GM19455 (cell line): ENCODE data around the gene LIM2.

ENCODE experiments used
- ATAC-seq: cut with Tn5 transposase; IDR thresholded peaks from one replicate; pipeline ENCODE4 v1.9.1; 2021; ENCODE audit not compliant: unreplicated experiment

LIM2 gene

DNA sequence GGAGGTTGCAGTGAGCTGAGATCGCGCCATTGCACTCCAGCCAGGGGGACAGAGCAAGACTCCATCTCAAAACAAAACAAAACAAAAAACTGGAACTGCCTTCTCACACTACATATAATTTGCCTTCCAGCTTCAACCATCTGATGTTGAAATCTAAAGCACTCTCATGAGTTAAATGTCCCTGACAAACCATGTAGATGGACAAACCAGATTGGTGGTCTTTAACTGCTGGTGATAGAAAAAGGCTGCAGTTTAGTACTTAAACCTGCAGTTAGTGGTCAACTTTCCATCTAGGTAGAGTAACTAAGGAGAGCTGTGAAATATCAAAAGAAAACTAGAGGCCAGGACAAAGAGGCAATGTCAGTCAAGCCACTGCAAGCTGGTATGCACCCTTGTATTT is 8.4 kb upstream of the LIM2 start:
- no peak for ATAC-seq

DNA sequence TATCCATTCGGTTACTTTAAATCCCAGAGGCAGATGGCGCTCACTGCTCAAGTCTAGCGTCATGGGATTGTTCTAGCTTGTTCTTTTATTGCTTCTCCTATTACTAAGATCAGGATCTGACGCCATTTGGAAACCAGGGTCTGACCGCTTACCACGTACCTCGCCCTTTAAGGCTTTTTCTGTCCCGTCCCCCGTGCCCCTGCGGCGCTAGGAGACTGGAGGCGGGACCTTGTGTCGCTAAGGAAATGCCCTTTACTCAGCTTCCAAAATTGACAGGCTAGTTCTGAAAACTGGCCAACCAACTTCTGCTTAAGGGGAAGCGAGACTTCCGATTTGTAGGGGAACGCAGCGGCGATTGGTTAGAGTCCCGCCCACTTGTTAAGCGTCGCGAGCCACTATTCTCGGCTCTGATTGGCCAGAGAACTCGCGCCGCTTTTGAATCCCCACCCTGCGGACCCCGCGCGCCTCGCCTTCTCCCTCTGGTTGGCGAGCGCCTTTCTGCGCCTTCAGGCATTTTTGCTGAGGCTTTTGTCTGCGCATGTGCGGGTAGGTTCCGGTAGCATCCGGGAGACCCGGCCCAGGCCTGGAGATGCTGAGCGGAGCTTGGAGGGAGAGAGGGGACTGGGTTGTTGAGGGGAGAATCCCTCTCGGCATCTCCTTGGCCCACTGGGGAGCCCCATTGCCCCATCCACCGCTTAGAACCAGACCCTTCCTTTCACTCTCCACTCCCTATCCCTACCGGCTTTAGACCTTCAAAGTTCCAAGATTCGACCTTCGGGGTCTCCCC is 6.5 kb upstream of the LIM2 start:
- ATAC-seq, result peak; percentile 78

DNA sequence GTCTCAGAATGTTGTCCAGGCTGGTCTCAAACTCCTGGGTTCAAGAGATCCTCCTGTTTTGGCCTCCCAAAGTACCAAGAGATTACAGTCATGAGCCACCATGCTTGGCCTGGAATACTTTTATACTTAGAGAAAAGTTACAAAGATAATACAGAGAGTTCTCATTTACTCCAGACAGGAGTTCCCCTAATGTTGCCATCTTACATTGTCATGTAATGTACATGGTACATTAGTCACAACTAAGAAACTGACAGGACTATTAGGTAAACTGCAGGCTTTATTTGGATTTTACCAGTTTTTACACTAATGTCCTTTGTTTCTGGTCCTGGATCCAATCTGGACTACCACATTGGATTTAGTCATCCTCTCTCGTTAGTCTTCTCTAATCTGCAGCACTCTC is 4.9 kb upstream of the LIM2 start:
- no peak for ATAC-seq

DNA sequence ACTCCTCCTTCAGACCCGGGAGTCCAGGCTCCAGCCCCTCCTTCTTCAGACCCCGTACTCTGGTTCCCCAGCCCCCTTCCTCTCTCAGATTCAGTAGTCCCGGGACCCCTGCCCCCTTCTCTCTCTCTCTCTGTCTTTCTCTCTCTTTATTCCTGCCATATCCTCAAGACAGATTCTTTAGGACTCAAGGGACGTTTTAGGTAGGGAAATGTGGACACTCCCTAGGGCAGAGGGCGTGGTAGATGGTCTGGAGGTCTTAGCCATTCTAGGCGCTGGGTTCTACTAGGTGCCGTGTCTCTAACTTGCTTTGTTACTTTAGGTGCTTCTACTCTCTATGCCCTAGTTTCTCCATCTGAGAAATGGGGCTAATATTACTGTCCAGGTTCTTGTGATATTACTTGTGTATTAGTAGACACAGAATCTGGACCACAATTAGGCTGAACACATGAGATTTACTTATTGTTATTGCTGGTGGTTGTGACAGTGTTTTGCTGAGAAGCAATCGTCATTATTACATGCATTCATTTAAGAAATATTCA is 3.4 kb upstream of the LIM2 start:
- no peak for ATAC-seq

DNA sequence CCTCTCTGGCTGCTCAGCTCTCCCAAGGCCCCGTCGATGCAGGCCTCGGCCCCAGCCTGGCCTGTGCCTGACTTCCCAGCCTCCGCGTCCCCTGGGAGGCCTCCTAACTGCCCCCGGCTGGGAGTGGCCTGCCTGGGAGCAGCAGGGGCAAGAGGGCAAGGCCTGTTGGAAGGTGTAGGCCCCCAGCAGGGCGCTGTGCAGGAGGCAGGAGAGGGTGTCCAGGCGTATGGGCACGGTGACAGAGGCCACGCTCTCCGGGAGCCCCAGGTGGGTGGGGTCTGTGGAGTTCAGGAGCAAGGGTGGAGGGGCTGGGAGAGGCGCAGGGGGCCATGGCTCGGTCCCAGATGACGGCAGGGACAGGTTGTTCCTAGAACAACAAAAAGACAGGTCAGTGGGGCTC is 1.4 kb upstream of the LIM2 start:
- ATAC-seq, result no peak

DNA sequence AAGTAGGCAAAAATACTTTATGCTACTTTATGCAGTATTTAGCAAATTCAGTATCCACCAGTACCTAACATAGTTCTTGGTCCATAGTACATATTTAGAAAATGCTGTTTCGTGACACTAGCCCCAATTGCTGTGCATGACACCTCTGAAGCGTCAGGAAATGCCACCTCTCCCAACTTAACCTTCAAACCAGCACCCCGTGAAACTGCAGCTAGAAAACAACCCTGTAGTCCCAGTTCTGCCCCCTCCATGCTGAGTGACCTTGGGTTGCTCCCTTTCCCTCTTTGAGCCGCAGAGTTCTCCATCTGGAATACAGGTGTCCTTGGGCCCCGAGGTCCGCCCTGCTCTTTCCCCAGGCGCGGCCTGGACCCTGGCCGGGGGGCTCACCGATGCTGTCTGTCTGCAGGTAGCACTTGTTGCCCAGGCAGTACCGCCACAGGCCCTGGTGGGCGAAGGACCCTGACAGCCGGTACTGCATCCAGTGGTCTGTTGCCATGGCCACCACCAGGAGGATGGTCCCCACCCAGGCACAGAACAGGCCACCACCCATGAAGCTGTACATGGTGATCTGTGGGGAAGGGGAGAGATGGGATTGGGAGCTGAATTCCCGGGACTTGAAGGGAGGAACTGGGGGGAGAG is 773 bp downstream of the LIM2 start:
- no peak for ATAC-seq

DNA sequence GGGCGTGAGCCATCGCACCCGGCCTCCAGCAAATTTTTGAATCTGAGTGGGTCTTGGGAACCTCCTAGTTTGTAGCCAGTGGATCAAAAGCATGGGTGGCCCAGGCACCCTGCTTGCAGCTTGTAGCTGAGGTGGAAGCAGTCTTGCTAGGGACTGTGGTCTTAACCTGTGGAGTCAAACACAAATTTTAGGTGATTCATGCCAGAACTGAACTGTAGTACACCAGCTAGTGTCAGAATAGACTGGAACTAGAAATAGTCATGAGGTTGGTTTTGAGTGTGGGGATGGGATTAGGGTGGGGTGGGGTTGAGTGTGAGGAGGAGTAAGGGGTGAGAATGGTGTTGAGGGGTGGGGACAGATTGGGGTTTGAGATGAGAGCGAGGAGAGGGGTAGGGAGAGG is 5.8 kb downstream of the LIM2 start:
- ATAC-seq, result no peak

DNA sequence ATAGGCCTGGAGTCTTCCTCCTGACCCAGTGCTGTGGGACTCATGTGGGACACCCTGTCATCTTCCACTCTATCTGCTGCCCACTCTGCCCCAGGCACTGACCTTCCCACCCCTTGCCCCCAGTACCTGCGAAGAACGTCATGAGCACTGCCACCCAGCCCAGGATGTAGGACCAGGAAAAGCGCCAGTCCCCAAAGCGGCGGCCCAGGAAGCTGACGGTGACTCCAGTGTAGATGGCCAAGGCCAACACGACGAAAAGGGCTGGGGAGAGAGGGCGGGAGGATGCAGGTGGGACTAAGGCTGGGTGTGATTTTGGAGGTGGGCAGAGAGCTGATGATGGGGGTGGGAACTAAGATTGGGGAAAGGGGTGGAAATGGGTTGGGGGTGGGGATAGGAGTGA is 7.4 kb downstream of the LIM2 start:
- ATAC-seq, result no peak

DNA sequence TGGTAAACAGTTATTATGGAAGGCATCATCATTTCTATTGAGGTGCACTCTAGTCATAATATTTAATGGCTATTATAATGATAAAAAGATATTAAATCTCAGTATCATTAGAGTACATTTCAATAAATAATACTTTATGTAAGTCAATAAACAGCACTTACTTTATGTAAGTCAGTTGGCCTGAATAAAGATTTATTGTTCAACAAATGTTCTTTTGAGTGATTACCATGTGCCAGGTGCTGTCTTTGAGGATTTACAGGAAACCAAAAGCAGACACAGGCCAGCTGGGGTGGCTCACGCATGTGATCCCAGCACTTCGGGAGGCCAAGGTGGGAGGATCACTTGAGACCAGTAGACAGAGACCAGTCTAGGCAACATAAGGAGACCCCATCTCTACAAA is 10.4 kb downstream of the LIM2 start:
- no peak for ATAC-seq

DNA sequence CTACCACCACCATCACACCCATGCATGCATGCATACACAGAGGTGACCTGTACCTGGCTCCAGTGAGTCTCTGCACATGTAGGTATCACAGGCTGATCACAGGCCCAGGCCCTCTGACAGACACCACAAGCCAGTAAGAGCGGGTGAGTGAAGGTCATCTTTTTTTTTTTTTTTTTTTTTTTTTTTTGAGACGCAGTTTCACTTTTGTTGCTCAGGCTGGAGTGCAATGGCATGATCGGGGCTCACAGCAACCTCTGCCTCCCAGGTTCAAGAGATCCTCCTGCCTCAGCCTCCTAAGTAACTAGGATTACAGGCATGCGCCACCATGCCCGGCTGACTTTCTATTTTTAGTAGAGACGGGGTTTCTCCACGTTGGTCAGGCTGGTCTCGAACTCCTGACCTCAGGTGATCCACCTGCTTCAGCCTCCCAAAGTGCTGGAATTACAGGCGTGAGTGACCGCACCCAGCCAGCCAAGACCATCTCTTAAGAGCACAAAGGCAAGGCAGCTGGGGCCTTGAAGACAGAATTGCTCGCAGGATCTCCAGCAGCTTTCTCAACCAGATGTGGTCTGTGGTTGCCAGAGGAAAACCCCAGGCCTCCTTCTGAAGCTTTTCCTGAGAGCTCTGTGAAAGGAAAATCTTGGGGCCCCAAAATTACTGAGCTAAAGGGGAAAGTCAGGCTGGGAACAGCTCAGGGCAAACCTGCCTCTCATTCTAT is 12.1 kb downstream of the LIM2 start:
- ATAC-seq, result no peak

DNA sequence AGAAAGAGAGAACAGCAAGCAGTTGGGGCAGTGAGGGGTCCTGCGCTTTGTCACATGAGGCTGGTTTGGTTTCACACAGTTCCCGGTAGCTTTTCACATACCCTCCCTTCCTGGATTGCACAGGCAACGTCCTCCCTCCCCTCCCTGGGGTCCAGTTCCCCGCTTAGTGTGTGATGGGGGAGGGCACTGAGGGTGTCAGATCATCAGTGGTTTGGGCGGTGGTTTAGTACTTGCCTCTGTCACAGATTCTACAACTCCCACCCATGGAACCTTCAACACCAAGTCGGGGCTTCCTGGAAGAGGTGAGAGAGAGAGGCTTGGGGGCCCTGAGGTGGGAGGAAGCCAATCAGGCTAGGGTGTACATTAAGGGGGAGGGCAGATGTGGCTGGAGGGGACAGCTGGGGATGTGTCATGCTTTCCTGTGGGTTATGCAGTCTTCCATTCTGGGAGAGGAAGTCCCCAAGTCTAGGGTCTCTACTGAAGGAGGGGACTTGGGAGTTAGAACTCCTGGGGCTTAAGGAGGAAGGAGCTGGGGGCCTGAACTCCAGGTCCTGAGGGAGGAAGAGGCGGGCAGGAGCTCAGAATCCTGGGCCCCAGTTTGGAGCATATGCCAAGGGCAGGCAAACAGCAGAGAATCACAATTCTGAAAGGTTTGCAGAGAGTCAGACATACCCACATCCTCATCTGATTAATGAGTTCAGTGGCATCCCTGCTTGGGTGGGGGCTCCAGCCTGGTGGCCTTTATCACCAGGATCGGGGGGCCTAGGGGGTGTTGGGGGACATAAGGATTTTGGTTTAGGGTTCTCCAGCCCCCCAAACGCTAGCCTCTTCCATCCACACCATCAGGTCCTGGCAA is 14.9 kb downstream of the LIM2 start, which contains the start of gene NKG7:
NKG7 (minus strand) TSS at position 6 of the 856 bp plus-strand sequence. CDS start 119 bp downstream, outside the sequence.
- no peak for ATAC-seq

DNA sequence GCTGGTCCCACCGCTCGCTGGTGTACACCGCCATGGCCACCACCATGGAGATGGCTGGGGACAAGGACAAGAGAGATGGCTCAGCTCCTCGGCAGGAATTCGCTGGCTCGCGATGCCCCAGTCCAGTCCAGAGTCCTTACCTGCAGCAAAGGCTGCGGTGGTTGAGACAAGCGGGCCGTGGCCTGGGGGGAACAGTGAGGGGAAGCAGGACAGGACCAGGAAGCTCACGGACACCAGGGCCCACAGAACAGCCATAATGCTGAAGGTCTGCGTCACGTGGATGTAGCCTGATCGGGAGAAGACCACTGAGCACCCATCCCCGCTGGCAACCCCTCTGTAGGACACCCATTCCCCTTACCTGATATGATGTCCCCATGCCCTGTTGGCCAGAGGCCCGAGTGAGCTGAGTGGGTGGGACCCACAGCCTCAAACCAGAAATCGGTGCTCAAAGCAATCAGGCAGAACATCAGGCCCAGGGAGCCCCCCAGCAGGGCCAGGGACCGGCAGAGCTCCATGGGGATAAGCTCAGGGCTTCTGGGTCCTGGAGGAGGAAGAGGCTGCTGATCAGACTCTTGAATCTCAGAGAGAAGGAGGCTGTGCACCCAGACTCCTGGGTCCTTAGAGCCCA is 15.6 kb downstream of the LIM2 start:
- no peak for ATAC-seq

DNA sequence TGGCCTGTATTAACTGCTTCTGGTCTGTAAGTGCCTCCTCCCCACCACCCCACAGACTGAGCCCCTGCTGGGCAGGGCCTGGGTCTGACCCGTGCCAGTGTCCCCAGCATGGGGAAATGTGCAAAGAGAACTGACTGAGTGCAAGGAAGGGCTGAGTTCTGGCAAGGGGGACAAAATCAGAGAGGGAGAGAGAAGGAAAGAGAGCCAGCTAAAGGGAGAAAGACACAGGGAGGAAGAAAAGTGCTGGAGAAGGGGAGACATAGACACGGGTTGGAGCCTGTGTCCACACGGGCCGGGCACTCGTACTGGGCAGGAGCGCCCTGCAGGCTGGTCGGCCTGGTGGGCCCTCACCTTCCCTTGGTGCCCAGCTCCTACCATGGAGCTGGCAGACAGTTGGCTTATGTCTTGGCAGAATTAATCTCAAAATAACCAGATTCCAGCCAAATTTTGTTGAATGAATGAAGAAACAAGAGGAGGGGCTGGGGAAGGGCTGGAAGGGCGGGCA is 16.5 kb downstream of the LIM2 start:
- ATAC-seq, result no peak

DNA sequence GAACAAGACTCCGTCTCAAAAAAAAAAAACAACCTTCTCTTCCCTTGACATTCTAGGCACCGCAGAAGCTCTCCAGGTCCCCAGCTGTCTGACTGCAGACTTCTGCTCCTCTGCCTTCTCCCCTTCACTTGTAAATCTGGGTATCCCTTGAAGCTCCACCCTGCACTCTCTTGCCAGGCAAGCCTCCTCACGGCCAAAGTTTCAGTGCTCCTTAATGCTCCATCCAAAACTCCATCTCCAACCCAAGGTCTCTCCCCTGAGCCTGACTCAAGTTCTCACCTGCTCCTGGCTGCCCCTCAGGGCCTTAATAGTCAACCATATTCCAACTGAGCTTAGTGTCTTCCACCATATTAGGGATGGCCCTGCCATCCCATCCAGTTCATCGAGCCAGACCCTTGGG is 17.5 kb downstream of the LIM2 start:
- ATAC-seq, result no peak

DNA sequence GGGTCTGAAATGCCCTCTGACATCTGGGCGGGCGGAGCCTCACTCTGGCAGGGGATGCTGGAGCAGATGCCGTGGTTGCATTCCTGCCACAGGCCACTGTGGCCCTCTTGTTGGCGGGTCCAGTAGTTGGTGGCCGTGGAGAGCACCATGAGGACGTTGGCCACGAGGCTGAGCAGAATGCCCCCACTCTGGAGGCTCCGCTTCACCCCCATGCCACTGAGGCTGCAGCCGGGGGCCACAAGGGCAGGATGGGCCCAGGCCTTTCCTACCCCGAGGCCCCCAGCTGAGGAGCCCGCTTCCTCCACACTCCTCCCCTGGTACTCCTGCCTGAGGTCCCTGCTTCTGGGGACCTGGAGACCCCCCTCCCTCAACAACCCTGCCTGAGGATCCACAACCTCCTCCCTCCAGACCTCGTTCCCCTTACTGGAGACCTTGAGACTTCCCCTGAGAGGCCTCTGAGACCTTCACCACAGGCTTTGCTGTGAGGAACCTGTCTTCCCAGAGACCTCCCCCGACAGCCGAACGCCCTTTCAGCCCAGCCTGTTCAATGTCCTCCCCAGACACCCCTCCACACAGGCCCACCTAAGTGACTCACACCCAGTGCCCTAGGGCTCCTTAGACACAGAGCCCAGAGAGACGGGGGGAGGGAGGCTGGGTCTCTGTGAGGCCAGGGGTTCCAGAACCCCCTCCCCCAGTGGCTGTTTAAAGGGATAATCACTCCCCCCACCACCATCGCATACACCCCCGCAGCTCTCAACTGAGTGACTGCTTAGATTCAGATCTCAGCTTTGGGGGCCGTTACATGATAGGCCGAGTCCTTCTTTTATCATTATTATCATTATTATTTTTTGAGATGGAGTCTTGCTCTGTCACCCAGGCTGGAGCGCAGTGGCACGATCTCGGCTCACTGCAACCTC is 19.1 kb downstream of the LIM2 start, which contains the start of gene CLDND2:
CLDND2 (minus strand) TSS at position 638 of the 917 bp plus-strand sequence; CDS start at position 212, 426 bp downstream.
- ATAC-seq, result no peak

DNA sequence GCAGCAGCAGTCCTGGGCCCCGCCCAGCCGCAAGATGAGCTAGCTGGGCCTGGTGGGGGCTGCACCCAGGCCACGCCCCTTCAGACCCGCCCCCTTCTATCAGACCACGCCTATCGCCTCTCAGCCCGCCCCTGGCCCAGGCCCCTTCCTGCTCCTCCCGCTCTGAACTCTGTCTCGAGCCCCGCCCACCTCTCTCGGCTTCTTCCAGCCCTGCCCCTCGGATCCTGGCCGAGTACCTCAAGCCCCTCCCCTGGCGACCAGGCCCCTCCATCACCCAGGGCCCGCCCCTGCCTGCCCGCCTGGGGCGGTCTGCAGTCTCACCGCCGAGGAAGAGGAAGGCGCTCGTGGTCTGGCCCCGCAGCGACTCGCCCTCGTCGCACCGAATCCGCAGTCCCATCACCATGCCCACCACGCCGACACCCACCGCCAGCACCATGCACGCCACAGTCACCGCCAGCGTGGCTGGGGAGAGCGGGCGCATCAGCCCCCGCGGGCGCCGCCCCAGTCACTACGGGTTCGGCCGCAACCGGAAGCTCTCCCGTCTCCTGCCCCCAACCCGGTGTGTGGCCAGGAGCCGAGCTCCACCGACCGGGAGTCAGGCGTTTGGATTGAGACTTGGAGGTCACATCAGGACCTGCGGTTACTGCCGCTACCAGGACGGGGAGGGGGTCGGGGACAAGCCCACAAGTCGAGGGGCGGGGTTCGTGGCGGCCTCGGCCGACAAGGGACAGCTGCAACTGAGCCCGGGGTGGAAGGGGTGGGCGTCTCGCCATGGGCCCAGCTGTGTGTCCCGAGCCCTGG is 20.0 kb downstream of the LIM2 start:
- ATAC-seq, result peak; percentile 73

DNA sequence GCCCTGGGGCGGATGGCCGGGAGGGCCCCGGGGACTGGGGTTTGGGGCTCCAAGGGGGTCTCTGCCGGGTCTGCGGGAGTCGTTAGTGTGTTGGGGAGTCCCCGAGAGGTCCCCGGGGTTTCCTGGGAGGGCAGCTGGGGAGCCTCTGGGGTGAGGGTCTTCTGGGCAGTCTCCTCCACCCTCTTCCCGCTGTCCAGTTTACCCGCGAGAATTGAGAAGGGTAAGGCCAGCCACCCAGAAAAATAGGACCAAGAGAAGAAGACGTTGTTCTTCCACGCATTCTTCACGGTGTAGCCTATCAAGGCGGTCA is 20.6 kb downstream of the LIM2 start:
- no peak for ATAC-seq
